OCI-LY3 (cell line): Measurements from ENCODE around the gene CST7.

Source experiments
- H2AFZ ChIP-seq: fragments of 200-600, 300-600 bp; shearing (Covaris generic); 2 replicates; pipeline ENCODE4 v1.6.0; 2014; ENCODE audit warnings: antibody characterized with exemption, low read depth, low read length
- H3K27ac ChIP-seq: fragments of 200-600, 300-600 bp; sonication (generic); 2 replicates; pipeline ENCODE4 v1.5.1; 2014; ENCODE audit warnings: mild to moderate bottlenecking, low read length, moderate library complexity, mixed read lengths
- H3K27me3 ChIP-seq: fragments of 200-600, 300-600 bp; sonication (generic); 2 replicates; pipeline ENCODE4 v1.6.1; 2014; ENCODE audit warnings: low read depth, low read length, mixed read lengths
- H3K36me3 ChIP-seq: fragments of 200-600, 300-600 bp; sonication (generic); replicated peaks from 2 replicates; pipeline ENCODE3; 2014; ENCODE audit warnings: low read depth, low read length, mixed read lengths
- H3K4me1 ChIP-seq: fragments of 300-600, 200-600 bp; sonication (generic); 2 replicates; pipeline ENCODE4 v1.6.1; 2014; ENCODE audit warnings: low read length, mixed read lengths
- H3K4me2 ChIP-seq: fragments of 200-600, 300-600 bp; sonication (generic); 2 replicates; pipeline ENCODE4 v1.6.1; 2014; ENCODE audit warnings: low read length, mixed read lengths
- H3K4me3 ChIP-seq: fragments of 300-600, 200-600 bp; sonication (generic); 2 replicates; pipeline ENCODE4 v1.5.1; 2014; ENCODE audit warnings: antibody characterized with exemption, mild to moderate bottlenecking, low read length, moderate library complexity
- H3K79me2 ChIP-seq: fragments of 300-600, 200-600 bp; shearing (Covaris generic); 2 replicates; pipeline ENCODE4 v1.6.1; 2014; ENCODE audit warnings: mild to moderate bottlenecking, low read length, mixed read lengths
- H3K9ac ChIP-seq: fragments of 300-600, 200-600 bp; shearing (Covaris generic); 2 replicates; pipeline ENCODE4 v1.6.0; 2014; ENCODE audit warnings: mild to moderate bottlenecking, low read length, moderate library complexity
- H3K9me3 ChIP-seq: fragments of 200-600, 300-600 bp; shearing (Covaris generic); 2 replicates; pipeline ENCODE4 v1.6.1; 2014; ENCODE audit warnings: low read length, mixed read lengths; ENCODE audit not compliant: insufficient read depth
- H4K20me1 ChIP-seq: fragments of 200-600, 300-600 bp; sonication (generic); 2 replicates; pipeline ENCODE4 v1.6.1; 2016; ENCODE audit warnings: low read length, mixed read lengths; ENCODE audit not compliant: insufficient read depth
- CTCF ChIP-seq: fragments of 200-600, 300-600 bp; sonication (generic); IDR thresholded peaks from 2 replicates; pipeline ENCODE4 v1.5.1; 2014; ENCODE audit warnings: antibody characterized with exemption, low read length, low read depth
- EZH2phosphoT487 ChIP-seq: fragments of 200-600 bp; shearing (Covaris generic); IDR thresholded peaks from 2 replicates; pipeline ENCODE4 v1.6.1; 2018; ENCODE audit warnings: antibody characterized with exemption, mixed run types, low read depth

The CST7 gene

GRCh38 chr20:24948939-24949679 lies at the start of gene CST7:
Gene CST7, plus strand, starts transcription at chr20:24949269. Its CDS starts 237 bp downstream, at chr20:24949506.
- no peak within 1 kb of the TSS for H3K4me3 ChIP-seq
- peaks cover 3% of the 10 kb centered on the region for H3K4me1 ChIP-seq
- H2AFZ ChIP-seq, result no peak within 1 kb of the TSS
- no peak within 1 kb of the TSS for H3K4me2 ChIP-seq
- TF ChIP-seq EZH2phosphoT487, result no peak
- no peak for TF ChIP-seq CTCF
- H3K9me3 ChIP-seq, result no peaks in the 10 kb centered on the region
- no peaks in the 10 kb centered on the region for H4K20me1 ChIP-seq
- no peaks in the 10 kb centered on the region for H3K36me3 ChIP-seq
- no peak within 1 kb of the TSS for H3K9ac ChIP-seq
- 0 out of 2 replicates have a peak, but pooled peaks cover 3% of the 10 kb centered on the region for H3K27me3 ChIP-seq
- no peaks in the 10 kb centered on the region for H3K79me2 ChIP-seq
- H3K27ac ChIP-seq, result no peak within 1 kb of the TSS

DNA sequence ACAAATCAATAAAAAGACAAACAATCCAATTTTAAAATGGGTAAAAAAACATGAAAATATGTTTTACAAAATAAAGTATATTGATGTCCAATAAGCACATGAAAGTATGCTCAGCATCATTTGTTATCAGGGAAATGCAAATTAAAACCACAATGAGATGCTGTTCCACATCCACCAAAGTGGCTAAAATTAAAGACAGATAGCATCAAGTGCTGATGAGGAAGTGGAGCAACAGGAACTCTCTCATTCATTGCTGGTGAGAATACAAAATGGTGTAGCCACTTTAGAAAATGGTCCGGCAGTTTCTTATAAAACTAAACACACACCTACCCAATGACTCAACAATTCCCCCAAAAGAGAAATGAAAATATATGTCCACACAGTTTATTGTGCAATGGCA lies 42.3 kb upstream of the CST7 start:
- no peak overlapping the region for H3K9ac ChIP-seq
- H3K4me1 ChIP-seq, result no peaks in the 10 kb centered on the region
- H3K27me3 ChIP-seq, result no peaks in the 10 kb centered on the region
- no peak overlapping the region for H3K4me2 ChIP-seq
- H3K79me2 ChIP-seq, result no peaks in the 10 kb centered on the region
- 0 out of 2 replicates have a peak, but pooled peaks cover 6% of the 10 kb centered on the region for H3K9me3 ChIP-seq
- no peak overlapping the region for H2AFZ ChIP-seq
- H3K27ac ChIP-seq, result no peak overlapping the region
- H4K20me1 ChIP-seq, result no peaks in the 10 kb centered on the region
- no peak overlapping the region for H3K4me3 ChIP-seq
- no peaks in the 10 kb centered on the region for H3K36me3 ChIP-seq
- TF ChIP-seq EZH2phosphoT487 (no peak), CTCF (no peak)

DNA sequence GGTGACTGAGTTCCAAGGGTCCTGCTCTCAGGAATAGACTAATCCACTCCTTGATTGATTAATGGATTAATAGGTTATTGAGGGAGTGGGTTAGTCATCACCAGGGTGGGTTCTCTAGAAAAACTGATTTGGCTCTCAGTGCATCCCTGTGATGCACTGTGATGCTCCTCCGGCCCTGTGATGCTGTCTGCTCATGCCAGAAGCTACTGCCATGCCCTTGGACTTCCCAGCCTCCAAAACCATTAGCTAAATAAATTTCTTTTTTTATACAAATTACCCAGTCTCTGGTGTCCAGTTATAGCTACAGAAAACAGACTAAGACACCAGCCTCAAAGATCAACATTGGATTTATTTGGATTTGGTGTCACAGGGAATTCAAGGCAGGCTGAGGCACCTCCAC lies 40.4 kb upstream of the CST7 start:
- H3K9me3 ChIP-seq, result 0 out of 2 replicates have a peak, but pooled peaks cover 6% of the 10 kb centered on the region
- H3K36me3 ChIP-seq, result no peaks in the 10 kb centered on the region
- H3K9ac ChIP-seq, result no peak overlapping the region
- no peak overlapping the region for H2AFZ ChIP-seq
- H3K4me2 ChIP-seq, result no peak overlapping the region
- H3K27ac ChIP-seq, result no peak overlapping the region
- no peaks in the 10 kb centered on the region for H3K4me1 ChIP-seq
- H3K27me3 ChIP-seq, result peaks cover 10% of the 10 kb centered on the region; the same call in 1 of the 2 replicates
- H3K79me2 ChIP-seq, result no peaks in the 10 kb centered on the region
- TF ChIP-seq EZH2phosphoT487, result no peak
- no peak for TF ChIP-seq CTCF
- H3K4me3 ChIP-seq, result no peak overlapping the region
- no peaks in the 10 kb centered on the region for H4K20me1 ChIP-seq

DNA sequence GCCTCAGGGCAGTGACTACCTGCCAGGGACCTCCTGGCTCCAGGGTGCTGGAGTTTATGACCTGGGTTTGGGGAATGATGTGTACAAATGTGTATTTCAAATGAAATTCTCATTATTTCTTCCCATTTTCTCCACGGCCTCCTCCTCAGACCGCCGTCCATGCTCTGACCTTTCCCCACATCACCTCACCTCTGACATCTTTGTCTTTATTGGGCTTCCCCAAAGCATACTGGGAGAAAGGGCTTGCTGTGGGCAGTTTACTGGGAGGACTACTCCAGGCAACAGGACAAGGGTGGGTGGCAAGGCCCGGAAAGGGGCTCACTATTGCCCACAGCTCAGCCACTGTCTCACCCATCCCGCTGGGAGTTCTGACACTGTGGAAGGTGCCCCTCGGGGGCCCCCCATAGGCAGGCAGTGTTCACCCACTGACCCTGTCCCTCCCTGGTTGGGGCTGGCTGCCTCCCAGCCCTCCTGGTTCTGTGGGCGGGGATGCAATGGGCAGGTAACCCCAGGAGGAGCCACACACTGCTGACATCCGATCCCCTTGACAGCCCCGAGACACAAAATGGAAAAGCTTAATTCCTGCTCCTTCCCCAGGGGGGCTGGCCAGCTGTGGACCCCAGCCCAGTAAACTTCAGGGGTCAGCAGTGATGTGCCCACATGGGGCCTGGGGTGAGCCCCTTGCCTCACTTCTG lies 39.8 kb upstream of the CST7 start:
- Histone ChIP-seq H3K36me3 (no peaks in the 10 kb centered on the region), H4K20me1 (no peaks in the 10 kb centered on the region), H3K79me2 (no peaks in the 10 kb centered on the region), H3K9ac (no peak overlapping the region), H3K27me3 (peaks cover 10% of the 10 kb centered on the region; the same call in 1 of the 2 replicates), H3K4me2 (no peak overlapping the region), H3K4me1 (no peaks in the 10 kb centered on the region), H2AFZ (no peak overlapping the region), H3K9me3 (0 out of 2 replicates have a peak, but pooled peaks cover 6% of the 10 kb centered on the region), H3K4me3 (no peak overlapping the region), H3K27ac (no peak overlapping the region)
- no peak for TF ChIP-seq EZH2phosphoT487
- TF ChIP-seq CTCF, result no peak
